Central memory CD8-positive, alpha-beta T cell (primary cell): ENCODE results near the gene SRRM5.

ENCODE experiments used
- ATAC-seq: fragments of 150-1000 bp; cut with Tn5 transposase; replicated peaks from 2 replicates; pipeline ENCODE4 v1.10.0; 2022; ENCODE audit warnings: mild to moderate bottlenecking, moderate FRiP score, moderate number of reproducible peaks; ENCODE audit not compliant: poor library complexity, severe bottlenecking; ENCODE audit errors: extremely low read depth
- DNase-seq, 2 donors: peaks; one replicate each; pipeline ENCODE4 v3.0.0; 2021; ENCODE audit warnings: low spot score in 2 of 2
- H3K27ac Mint-ChIP-seq: one replicate; pipeline ENCODE4 v1.8.0; 2022; ENCODE audit warnings: low read depth, mild to moderate bottlenecking, moderate library complexity, mixed read lengths
- H3K27me3 Mint-ChIP-seq: one replicate; pipeline ENCODE4 v1.8.0; 2022; ENCODE audit warnings: mixed read lengths
- H3K36me3 Mint-ChIP-seq: one replicate; pipeline ENCODE4 v1.8.0; 2022; ENCODE audit warnings: mild to moderate bottlenecking, moderate library complexity, mixed read lengths; ENCODE audit not compliant: insufficient read depth
- H3K4me1 Mint-ChIP-seq: one replicate; pipeline ENCODE4 v1.8.0; 2022; ENCODE audit warnings: mixed read lengths
- H3K4me3 Mint-ChIP-seq: one replicate; pipeline ENCODE4 v1.8.0; 2022; ENCODE audit warnings: mild to moderate bottlenecking, moderate library complexity, mixed read lengths
- H3K9me3 Mint-ChIP-seq: one replicate; pipeline ENCODE4 v1.8.0; 2022; ENCODE audit warnings: mixed read lengths

Gene SRRM5

GRCh38 chr19:43611788-43612187, at the start of gene SRRM5:
Gene SRRM5 (plus strand): TSS chr19:43612088. CDS start chr19:43612122, 34 bp downstream.
- no peak for DNase-seq
- peaks cover 59% of the 10 kb centered on the region for H3K4me1 Mint-ChIP-seq
- H3K36me3 Mint-ChIP-seq: peaks cover 7% of the 10 kb centered on the region
- peak within 1 kb of the TSS; percentile 77 for H3K27ac Mint-ChIP-seq
- no peak for ATAC-seq
- no peaks in the 10 kb centered on the region for H3K27me3 Mint-ChIP-seq
- H3K4me3 Mint-ChIP-seq: no peak within 1 kb of the TSS
- H3K9me3 Mint-ChIP-seq: no peaks in the 10 kb centered on the region

GRCh38 chr19:43562226-43562697, 49.6 kb upstream of the SRRM5 start:
- ATAC-seq: no peak
- peaks cover 21% of the 10 kb centered on the region for H3K36me3 Mint-ChIP-seq
- H3K9me3 Mint-ChIP-seq: no peaks in the 10 kb centered on the region
- H3K27me3 Mint-ChIP-seq: no peaks in the 10 kb centered on the region
- no peak for DNase-seq
- H3K4me1 Mint-ChIP-seq: peaks cover 53% of the 10 kb centered on the region
- H3K27ac Mint-ChIP-seq: peak overlapping the region; percentile 92
- peak overlapping the region; percentile 48 for H3K4me3 Mint-ChIP-seq

GRCh38 chr19:43562698-43563241, 49.1 kb upstream of the SRRM5 start:
- H3K4me3 Mint-ChIP-seq: peak overlapping the region; percentile 48
- H3K9me3 Mint-ChIP-seq: no peaks in the 10 kb centered on the region

GRCh38 chr19:43563816-43564457, 48.0 kb upstream of the SRRM5 start:
- Mint-ChIP-seq H3K36me3 (peaks cover 16% of the 10 kb centered on the region), H3K27me3 (no peaks in the 10 kb centered on the region), H3K27ac (peak overlapping the region; percentile 92), H3K9me3 (no peaks in the 10 kb centered on the region), H3K4me1 (peaks cover 53% of the 10 kb centered on the region), H3K4me3 (peak overlapping the region; percentile 42)
- no peak for ATAC-seq
- DNase-seq: no peak

More at GRCh38 chr19:43562698-43563241, 49.1 kb upstream of the SRRM5 start:
- H3K27me3 Mint-ChIP-seq: no peaks in the 10 kb centered on the region
- ATAC-seq (peak; percentile 98), DNase-seq (peak; percentile 66 to 90)
- H3K36me3 Mint-ChIP-seq: peaks cover 16% of the 10 kb centered on the region
- H3K27ac Mint-ChIP-seq: peak overlapping the region; percentile 92
- H3K4me1 Mint-ChIP-seq: peaks cover 53% of the 10 kb centered on the region

- DNase-seq: no peak
- Mint-ChIP-seq H3K4me1 (peaks cover 57% of the 10 kb centered on the region), H3K4me3 (no peak overlapping the region), H3K27me3 (no peaks in the 10 kb centered on the region), H3K36me3 (peaks cover 16% of the 10 kb centered on the region), H3K9me3 (no peaks in the 10 kb centered on the region), H3K27ac (peak overlapping the region; percentile 92)
- no peak for ATAC-seq
Measured at GRCh38 chr19:43564800-43565199, 47.1 kb upstream of the SRRM5 start.

- H3K27ac Mint-ChIP-seq: no peak overlapping the region
- H3K27me3 Mint-ChIP-seq: no peaks in the 10 kb centered on the region
- DNase-seq: no peak
- H3K9me3 Mint-ChIP-seq: no peaks in the 10 kb centered on the region
- peaks cover 7% of the 10 kb centered on the region for H3K36me3 Mint-ChIP-seq
- no peak overlapping the region for H3K4me3 Mint-ChIP-seq
- no peak for ATAC-seq
- H3K4me1 Mint-ChIP-seq: peaks cover 42% of the 10 kb centered on the region
Measured at GRCh38 chr19:43569657-43570056, 42.2 kb upstream of the SRRM5 start.

GRCh38 chr19:43570174-43570791, 41.6 kb upstream of the SRRM5 start:
- H3K4me3 Mint-ChIP-seq: no peak overlapping the region
- no peaks in the 10 kb centered on the region for H3K27me3 Mint-ChIP-seq
- ATAC-seq: no peak
- H3K9me3 Mint-ChIP-seq: no peaks in the 10 kb centered on the region
- DNase-seq: no peak
- H3K36me3 Mint-ChIP-seq: peaks cover 8% of the 10 kb centered on the region
- H3K27ac Mint-ChIP-seq: no peak overlapping the region
- H3K4me1 Mint-ChIP-seq: peaks cover 40% of the 10 kb centered on the region

GRCh38 chr19:43572171-43572588, 39.7 kb upstream of the SRRM5 start:
- Mint-ChIP-seq H3K9me3 (no peaks in the 10 kb centered on the region), H3K27me3 (no peaks in the 10 kb centered on the region), H3K27ac (peak overlapping the region; percentile 47), H3K4me1 (peaks cover 40% of the 10 kb centered on the region), H3K4me3 (no peak overlapping the region), H3K36me3 (peaks cover 11% of the 10 kb centered on the region)
- DNase-seq (no peak), ATAC-seq (no peak)

- Mint-ChIP-seq H3K4me1 (peaks cover 38% of the 10 kb centered on the region), H3K27ac (peak overlapping the region; percentile 96), H3K36me3 (peaks cover 12% of the 10 kb centered on the region), H3K9me3 (no peaks in the 10 kb centered on the region), H3K4me3 (peak overlapping the region; percentile 97), H3K27me3 (no peaks in the 10 kb centered on the region)
- no peak for ATAC-seq
- DNase-seq: no peak
Measured at GRCh38 chr19:43574424-43575155, 37.3 kb upstream of the SRRM5 start.

- H3K27me3 Mint-ChIP-seq: no peaks in the 10 kb centered on the region
- H3K36me3 Mint-ChIP-seq: peaks cover 12% of the 10 kb centered on the region
- peak; percentile 86 to 95 for DNase-seq
- no peaks in the 10 kb centered on the region for H3K9me3 Mint-ChIP-seq
- H3K27ac Mint-ChIP-seq: peak within 1 kb of the TSS; percentile 96
- H3K4me3 Mint-ChIP-seq: peak within 1 kb of the TSS; percentile 97
- ATAC-seq: peak; percentile 100
- peaks cover 37% of the 10 kb centered on the region for H3K4me1 Mint-ChIP-seq
Measured at GRCh38 chr19:43575156-43575950, 36.5 kb upstream of the SRRM5 start, which contains the start of the genes PINLYP and XRCC1. Gene PINLYP (plus strand): TSS chr19:43575801. CDS start chr19:43577192, 1,391 bp downstream. Gene XRCC1 (minus strand): TSS chr19:43575527. CDS start chr19:43575458, 69 bp downstream.

- Mint-ChIP-seq H3K36me3 (peaks cover 12% of the 10 kb centered on the region), H3K27me3 (no peaks in the 10 kb centered on the region), H3K4me1 (peaks cover 32% of the 10 kb centered on the region), H3K27ac (peak overlapping the region; percentile 96), H3K9me3 (no peaks in the 10 kb centered on the region), H3K4me3 (peak overlapping the region; percentile 97)
- DNase-seq (no peak), ATAC-seq (no peak)
Measured at GRCh38 chr19:43575955-43576878, 35.7 kb upstream of the SRRM5 start.
